Osteoblast (primary cell): Measurements from ENCODE around the gene TSPAN11. TPM values are rescaled to one million over a fixed set of nuclear protein-coding genes. Genes with fewer than 3 reads are reported as not detected.

Experiments
- DNase-seq: peaks from one replicate; pipeline ENCODE4 v3.0.0; 2011; ENCODE audit warnings: low spot score, mixed read lengths; ENCODE audit not compliant: insufficient read length; ENCODE audit errors: missing footprints
- H2AFZ ChIP-seq: 2 replicates; pipeline ENCODE4 v1.6.0; 2011; ENCODE audit warnings: mild to moderate bottlenecking, low read length
- H3K27ac ChIP-seq: 2 replicates; pipeline ENCODE4 v1.5.1; 2011; ENCODE audit warnings: mild to moderate bottlenecking, low read depth, low read length, moderate library complexity
- H3K27me3 ChIP-seq: 2 replicates; pipeline ENCODE4 v1.6.0; 2012; ENCODE audit warnings: mild to moderate bottlenecking, control low read depth, inconsistent platforms, low read length, moderate library complexity; ENCODE audit not compliant: insufficient read depth
- H3K36me3 ChIP-seq: 2 replicates; pipeline ENCODE4 v1.5.1; 2011; ENCODE audit warnings: mild to moderate bottlenecking, low read length, control low read depth, moderate library complexity; ENCODE audit not compliant: insufficient read depth
- H3K4me1 ChIP-seq: 2 replicates; pipeline ENCODE4 v1.5.1; 2011; ENCODE audit warnings: mild to moderate bottlenecking, low read length, control low read depth, moderate library complexity; ENCODE audit not compliant: insufficient read depth
- H3K4me2 ChIP-seq: 2 replicates; pipeline ENCODE4 v1.6.0; 2011; ENCODE audit warnings: mild to moderate bottlenecking, low read length; ENCODE audit not compliant: insufficient read depth
- H3K4me3 ChIP-seq: fragments of 200-600 bp; sonication (generic); 3 replicates; pipeline ENCODE4 v1.5.1; 2012; ENCODE audit warnings: mild to moderate bottlenecking, low read length, inconsistent platforms; ENCODE audit not compliant: insufficient read depth
- H3K79me2 ChIP-seq: 2 replicates; pipeline ENCODE4 v1.6.0; 2012; ENCODE audit warnings: mild to moderate bottlenecking, low read length, control low read depth, inconsistent platforms; ENCODE audit not compliant: insufficient read depth
- H3K9me3 ChIP-seq: 2 replicates; pipeline ENCODE4 v1.5.1; 2011; ENCODE audit warnings: low read depth, low read length, control low read depth
- H4K20me1 ChIP-seq: 2 replicates; pipeline ENCODE4 v1.6.0; 2012; ENCODE audit warnings: mild to moderate bottlenecking, low read length, control low read depth; ENCODE audit not compliant: insufficient read depth
- total RNA-seq: library from RNA; depleted of rRNA; stranded (reverse); fragments of >200 nt; gene quantifications from 2 replicates; pipeline ENCODE4 v1.2.3, GENCODE V29; 2012
- TF ChIP-seq, protein P1 (sequence below): IDR thresholded peaks from 2 replicates; pipeline ENCODE4 v1.5.1; 2011; ENCODE audit warnings: mild to moderate bottlenecking, low read depth, low read length, moderate library complexity; ENCODE audit errors: extremely low read depth

Gene TSPAN11
- total RNA-seq, 1 donor = 5.4 TPM

DNA sequence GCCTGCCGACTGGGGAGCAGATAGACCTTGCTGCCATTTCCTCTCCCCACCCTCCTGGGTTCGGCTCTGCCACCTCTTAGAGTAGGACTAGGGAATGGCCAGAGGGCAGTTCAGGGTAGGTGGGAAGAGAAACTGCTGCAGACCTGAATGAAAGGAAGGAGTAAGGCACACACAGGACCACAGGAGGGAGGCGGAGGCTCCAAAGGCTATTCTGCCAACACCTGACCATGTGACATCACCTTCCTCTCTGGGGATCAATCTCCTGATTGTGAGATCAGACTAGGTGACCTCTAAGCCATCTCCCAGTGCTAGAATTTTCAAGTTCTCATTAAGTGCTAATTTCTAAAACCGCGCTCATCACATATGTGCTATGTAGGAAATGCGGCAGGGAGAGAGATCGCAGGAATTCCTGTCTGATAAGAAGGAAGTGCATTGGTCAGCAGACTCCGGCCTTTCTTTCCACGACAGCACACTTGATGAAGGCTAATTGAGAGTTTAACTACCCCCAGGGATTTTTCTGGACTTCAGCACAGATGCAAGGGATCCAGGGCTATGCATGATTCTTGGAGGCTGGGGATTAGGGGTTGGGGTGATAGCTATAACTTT lies 11.5 kb upstream of the TSPAN11 start:
- TF ChIP-seq, protein P1, sequence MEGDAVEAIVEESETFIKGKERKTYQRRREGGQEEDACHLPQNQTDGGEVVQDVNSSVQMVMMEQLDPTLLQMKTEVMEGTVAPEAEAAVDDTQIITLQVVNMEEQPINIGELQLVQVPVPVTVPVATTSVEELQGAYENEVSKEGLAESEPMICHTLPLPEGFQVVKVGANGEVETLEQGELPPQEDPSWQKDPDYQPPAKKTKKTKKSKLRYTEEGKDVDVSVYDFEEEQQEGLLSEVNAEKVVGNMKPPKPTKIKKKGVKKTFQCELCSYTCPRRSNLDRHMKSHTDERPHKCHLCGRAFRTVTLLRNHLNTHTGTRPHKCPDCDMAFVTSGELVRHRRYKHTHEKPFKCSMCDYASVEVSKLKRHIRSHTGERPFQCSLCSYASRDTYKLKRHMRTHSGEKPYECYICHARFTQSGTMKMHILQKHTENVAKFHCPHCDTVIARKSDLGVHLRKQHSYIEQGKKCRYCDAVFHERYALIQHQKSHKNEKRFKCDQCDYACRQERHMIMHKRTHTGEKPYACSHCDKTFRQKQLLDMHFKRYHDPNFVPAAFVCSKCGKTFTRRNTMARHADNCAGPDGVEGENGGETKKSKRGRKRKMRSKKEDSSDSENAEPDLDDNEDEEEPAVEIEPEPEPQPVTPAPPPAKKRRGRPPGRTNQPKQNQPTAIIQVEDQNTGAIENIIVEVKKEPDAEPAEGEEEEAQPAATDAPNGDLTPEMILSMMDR = no peak
- Histone ChIP-seq H3K79me2 (no peaks in the 10 kb centered on the region), H4K20me1 (no peaks in the 10 kb centered on the region), H3K4me1 (peaks cover under 1% of the 10 kb centered on the region), H3K27me3 (no peaks in the 10 kb centered on the region), H3K27ac (no peak overlapping the region), H3K9me3 (no peaks in the 10 kb centered on the region), H3K36me3 (no peaks in the 10 kb centered on the region), H2AFZ (no peak overlapping the region), H3K4me2 (no peak overlapping the region), H3K4me3 (no peak overlapping the region)
- DNase-seq = no peak

DNA sequence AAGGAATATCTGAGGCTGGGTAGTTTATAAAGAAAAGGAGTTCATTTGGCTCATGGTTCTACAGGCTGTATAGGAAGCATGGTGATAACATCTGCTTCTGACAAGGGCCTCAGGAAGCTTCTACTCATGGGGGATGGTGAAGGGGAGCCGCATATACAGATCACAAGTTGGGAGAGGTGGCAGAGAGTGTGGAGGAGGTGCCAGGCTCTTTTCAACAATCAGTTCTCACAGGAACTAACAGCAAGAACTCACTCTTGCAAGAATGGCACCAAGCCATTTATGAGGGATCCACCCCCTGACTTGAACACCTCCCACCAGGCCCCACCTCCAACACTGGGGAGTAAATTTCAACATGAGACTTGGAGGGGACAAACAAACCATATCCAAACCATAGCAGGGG lies 3.5 kb upstream of the TSPAN11 start:
- TF ChIP-seq, protein P1 = no peak
- H3K27ac ChIP-seq = no peak overlapping the region
- H3K36me3 ChIP-seq = no peaks in the 10 kb centered on the region
- H3K4me2 ChIP-seq = no peak overlapping the region
- H3K27me3 ChIP-seq = peaks cover 14% of the 10 kb centered on the region
- no peaks in the 10 kb centered on the region for H3K9me3 ChIP-seq
- DNase-seq = no peak
- H3K4me3 ChIP-seq = no peak overlapping the region
- H4K20me1 ChIP-seq = no peaks in the 10 kb centered on the region
- H3K79me2 ChIP-seq = no peaks in the 10 kb centered on the region
- H3K4me1 ChIP-seq = peaks cover 9% of the 10 kb centered on the region
- no peak overlapping the region for H2AFZ ChIP-seq

DNA sequence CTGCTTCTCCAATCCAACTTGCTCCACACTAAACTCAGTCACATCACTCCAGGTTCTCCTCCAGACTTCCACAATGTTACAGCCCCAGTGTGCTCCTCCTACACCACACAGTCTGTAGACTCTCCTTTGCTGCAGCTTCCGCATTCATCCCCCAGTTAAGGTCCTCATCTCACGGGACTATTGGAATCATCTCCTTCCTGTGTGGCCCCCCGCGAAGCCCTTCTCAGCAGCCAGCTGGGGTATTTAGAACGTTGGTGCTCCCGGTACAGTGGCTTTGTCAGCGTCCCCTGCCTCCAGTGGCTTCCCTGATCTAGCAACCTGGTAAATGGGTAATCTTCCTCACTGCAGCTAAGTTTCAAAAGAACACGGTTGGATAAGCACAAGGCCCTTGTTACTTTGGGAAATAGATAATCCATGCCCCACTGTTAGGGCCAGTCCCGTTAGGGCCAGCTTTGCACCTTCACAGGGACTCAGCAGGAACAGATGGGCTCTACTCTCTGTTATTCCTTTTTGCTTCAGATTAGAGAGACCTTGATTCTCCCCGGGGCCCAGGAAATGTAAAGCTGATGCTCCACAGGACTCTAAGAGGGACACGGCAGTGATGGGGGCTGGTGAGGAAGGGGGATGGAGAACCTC lies 823 bp upstream of the TSPAN11 start:
- Histone ChIP-seq H4K20me1 (no peaks in the 10 kb centered on the region), H3K4me3 (peak overlapping the region; percentile 67), H3K27me3 (peaks cover 14% of the 10 kb centered on the region), H3K27ac (no peak overlapping the region), H3K4me1 (peaks cover 9% of the 10 kb centered on the region), H3K79me2 (no peaks in the 10 kb centered on the region), H3K36me3 (no peaks in the 10 kb centered on the region), H2AFZ (peak overlapping the region; percentile 86), H3K4me2 (peak overlapping the region; percentile 81), H3K9me3 (no peaks in the 10 kb centered on the region)
- peak; percentile 61 for DNase-seq
- TF ChIP-seq, protein P1 = no peak

DNA sequence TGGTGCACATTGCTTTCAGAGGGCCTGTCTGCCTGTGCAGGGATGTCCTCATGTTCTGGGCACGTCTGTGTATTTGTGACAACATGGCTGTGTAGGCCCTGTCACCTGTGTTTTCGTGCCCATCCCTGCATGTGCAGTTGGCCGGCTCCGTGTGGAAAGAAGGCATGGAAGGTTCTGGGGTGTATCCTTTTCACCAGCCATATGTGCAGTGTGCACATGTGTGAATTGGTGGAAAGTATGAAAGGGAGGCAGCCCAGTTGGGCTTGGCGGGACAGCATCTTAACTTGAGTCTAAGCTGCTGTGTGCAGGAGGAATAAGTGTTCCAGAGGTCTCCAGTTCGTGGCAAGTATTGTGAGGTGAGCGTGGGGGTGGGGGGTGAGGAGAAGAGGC lies 669 bp downstream of the TSPAN11 start:
- peaks cover 9% of the 10 kb centered on the region for H3K4me1 ChIP-seq
- peak overlapping the region; percentile 67 for H3K4me3 ChIP-seq
- H3K9me3 ChIP-seq = no peaks in the 10 kb centered on the region
- H3K36me3 ChIP-seq = no peaks in the 10 kb centered on the region
- H3K27me3 ChIP-seq = peaks cover 14% of the 10 kb centered on the region
- peak overlapping the region; percentile 74 for H2AFZ ChIP-seq
- H3K79me2 ChIP-seq = no peaks in the 10 kb centered on the region
- H3K4me2 ChIP-seq = peak overlapping the region; percentile 81
- TF ChIP-seq, protein P1 = no peak
- no peak for DNase-seq
- H4K20me1 ChIP-seq = no peaks in the 10 kb centered on the region
- no peak overlapping the region for H3K27ac ChIP-seq
